PFSK-1 (cell line): ENCODE data around the gene MYH6.

Source experiments
- FOXP2 ChIP-seq: optimal IDR thresholded peaks from 2 replicates; pipeline ENCODE3; 2011; ENCODE audit warnings: borderline replicate concordance, control low read depth, inconsistent platforms; ENCODE audit not compliant: insufficient read depth; ENCODE audit errors: extremely low read length, extremely low read depth
- POLR2AphosphoS5 ChIP-seq: IDR thresholded peaks from 2 replicates; pipeline ENCODE4 v1.6.1; 2012; ENCODE audit warnings: low read depth, mild to moderate bottlenecking, control low read depth, low read length, moderate library complexity
- REST ChIP-seq, 2 experiments: IDR thresholded peaks; 2 replicates each; pipeline versions ENCODE4 v1.6.1 to v1.8.0; 2011 to 2012; ENCODE audit warnings: low read depth in 2 of 2, low read length in 2 of 2, control low read depth in 1 of 2, inconsistent platforms in 1 of 2, mild to moderate bottlenecking in 1 of 2, moderate library complexity in 1 of 2; ENCODE audit not compliant: insufficient read depth in 1 of 2
- SIN3A ChIP-seq: IDR thresholded peaks from 2 replicates; pipeline ENCODE4 v1.6.1; 2012; ENCODE audit warnings: mild to moderate bottlenecking, low read length, moderate library complexity, borderline replicate concordance; ENCODE audit not compliant: insufficient read depth
- TAF1 ChIP-seq: IDR thresholded peaks from 2 replicates; pipeline ENCODE4 v1.6.1; 2012; ENCODE audit warnings: low read length, control low read depth, borderline replicate concordance; ENCODE audit not compliant: insufficient read depth

The MYH6 gene

GRCh38 chr14:23431486-23431885, 23.4 kb upstream of the MYH6 start:
- no peak for TF ChIP-seq REST (IDR thresholded peaks at IDR 0.05; ENCODE audit: insufficient read depth in 1 of 2, low read depth in 2 of 2, low read length in 2 of 2)
- no peak for TF ChIP-seq SIN3A

GRCh38 chr14:23430723-23431085, 22.6 kb upstream of the MYH6 start:
- TF ChIP-seq TAF1 (no peak), REST (IDR thresholded peaks at IDR 0.05; ENCODE audit: insufficient read depth in 1 of 2, low read depth in 2 of 2, low read length in 2 of 2) (no peak), SIN3A (no peak), FOXP2 (no peak), POLR2AphosphoS5 (no peak)

DNA sequence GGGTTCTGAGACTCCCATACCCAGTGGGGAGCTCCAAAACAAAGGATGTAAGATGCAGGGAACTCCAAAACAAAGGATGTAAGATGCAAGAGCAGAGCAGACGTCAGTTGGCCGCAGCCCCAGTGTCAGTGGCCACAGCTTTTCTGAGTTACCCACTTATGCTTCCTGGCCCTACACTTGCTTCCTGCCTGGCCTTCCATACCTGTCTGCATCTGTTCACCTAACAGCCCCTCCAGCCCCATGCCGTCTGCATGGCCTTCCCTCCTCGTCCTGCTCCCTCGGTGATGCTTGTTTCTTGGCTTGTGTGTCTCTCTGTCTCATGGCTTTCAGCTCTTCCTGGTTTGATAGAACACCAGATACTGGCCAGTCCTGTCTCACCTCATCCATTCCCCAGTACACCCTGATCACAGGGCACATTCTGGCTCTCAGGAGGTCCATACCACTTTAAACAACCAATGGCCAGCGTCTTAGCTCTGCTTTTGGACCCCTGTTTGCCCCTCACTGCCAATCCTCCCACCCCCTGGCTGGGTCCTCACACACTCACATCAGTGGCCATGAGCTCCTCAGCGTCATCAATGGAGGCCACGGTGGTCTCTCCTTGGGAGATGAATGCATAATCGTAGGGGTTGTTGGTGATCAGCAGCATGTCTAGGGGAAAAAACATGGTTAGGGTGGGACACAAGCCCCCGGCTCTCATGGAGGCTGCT, 22.1 kb upstream of the MYH6 start:
- no peak for TF ChIP-seq REST (IDR thresholded peaks at IDR 0.05; ENCODE audit: insufficient read depth in 1 of 2, low read depth in 2 of 2, low read length in 2 of 2)
- TF ChIP-seq FOXP2: no peak
- TF ChIP-seq SIN3A: no peak
- TF ChIP-seq POLR2AphosphoS5: no peak
- no peak for TF ChIP-seq TAF1

- TF ChIP-seq TAF1 (no peak), SIN3A (no peak), POLR2AphosphoS5 (no peak), REST (IDR thresholded peaks at IDR 0.05; ENCODE audit: insufficient read depth in 1 of 2, low read depth in 2 of 2, low read length in 2 of 2) (no peak)
Observed at GRCh38 chr14:23428686-23429495, 20.8 kb upstream of the MYH6 start.
